GM03348 (cell line): Measurements from ENCODE around the gene OPN1LW.
"Not testable (repeated sequence)": the region's sequence is repeated elsewhere in the genome, so short reads cannot be mapped to it uniquely, and the experiment has no call there.

Experiments used
- DNase-seq: peaks from one replicate; pipeline ENCODE4 v3.0.0; 2012; ENCODE audit warnings: low spot score

OPN1LW gene

DNA sequence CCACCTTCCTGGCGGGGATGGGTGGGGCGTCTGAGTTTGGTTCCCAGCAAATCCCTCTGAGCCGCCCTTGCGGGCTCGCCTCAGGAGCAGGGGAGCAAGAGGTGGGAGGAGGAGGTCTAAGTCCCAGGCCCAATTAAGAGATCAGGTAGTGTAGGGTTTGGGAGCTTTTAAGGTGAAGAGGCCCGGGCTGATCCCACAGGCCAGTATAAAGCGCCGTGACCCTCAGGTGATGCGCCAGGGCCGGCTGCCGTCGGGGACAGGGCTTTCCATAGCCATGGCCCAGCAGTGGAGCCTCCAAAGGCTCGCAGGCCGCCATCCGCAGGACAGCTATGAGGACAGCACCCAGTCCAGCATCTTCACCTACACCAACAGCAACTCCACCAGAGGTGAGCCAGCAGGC, at the start of gene OPN1LW:
TSS of gene OPN1LW (plus strand) at position 234 of the 400 bp plus-strand sequence. CDS start at position 275, 41 bp downstream.
- DNase-seq, result not testable (repeated sequence)

DNA sequence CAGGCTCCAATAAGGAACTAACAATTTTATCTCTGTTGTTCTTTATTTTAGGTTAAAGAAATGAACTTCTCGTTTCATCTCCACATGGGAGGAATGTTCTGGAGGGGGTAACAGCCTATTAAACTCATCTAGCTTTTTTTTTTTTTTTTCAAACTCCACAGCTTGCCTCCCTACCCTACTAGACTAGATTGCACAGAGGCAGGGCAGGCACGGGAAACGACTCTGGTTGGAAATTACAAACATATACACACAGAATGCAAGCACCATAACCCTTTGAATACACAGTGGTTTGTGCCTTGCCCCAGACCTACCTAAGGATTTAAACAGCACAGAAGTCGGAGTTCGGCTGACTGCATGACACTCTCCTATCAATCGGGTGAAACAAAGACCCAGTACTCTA, 49.2 kb upstream of the OPN1LW start:
- no peak for DNase-seq

DNA sequence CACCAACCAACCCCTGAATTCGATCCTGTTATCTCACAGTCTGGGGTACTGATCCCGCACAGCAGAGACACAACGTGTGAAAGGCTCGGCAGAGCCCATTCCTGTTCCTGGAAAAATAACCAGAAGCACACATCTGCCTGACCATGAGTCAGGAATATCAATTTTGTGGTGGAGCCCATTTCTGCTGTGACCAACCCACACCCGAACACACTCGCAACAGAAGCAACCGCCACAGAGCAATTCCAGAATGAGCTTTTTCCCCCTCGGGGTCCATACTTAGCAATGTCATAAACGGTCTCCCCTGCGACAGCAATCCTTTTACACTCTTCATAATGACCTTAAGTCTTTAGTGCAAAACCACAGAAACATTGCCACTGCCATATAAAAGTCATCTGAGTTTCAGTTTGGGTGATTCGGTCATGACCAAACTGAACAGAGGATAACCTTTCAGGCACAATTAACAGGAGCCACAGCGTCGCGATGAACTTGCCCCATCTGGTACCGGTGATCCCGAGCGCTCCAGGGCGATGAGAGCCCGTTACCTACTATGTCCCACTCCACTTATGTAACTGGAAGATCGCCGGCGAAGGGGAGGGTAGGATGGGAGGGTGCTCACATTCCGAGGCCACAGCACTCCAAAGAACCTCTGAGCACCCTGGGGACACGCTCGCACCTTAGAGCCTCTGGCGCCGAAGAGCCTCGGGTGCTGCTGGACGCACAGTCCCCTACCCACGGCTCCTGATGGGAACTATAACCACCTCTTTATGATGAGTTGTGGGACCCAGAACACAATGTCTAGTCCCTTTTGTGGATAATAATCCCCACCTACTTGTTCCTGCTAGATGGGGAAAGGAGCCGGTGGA, 47.7 kb upstream of the OPN1LW start:
- peak; percentile 39 for DNase-seq

DNA sequence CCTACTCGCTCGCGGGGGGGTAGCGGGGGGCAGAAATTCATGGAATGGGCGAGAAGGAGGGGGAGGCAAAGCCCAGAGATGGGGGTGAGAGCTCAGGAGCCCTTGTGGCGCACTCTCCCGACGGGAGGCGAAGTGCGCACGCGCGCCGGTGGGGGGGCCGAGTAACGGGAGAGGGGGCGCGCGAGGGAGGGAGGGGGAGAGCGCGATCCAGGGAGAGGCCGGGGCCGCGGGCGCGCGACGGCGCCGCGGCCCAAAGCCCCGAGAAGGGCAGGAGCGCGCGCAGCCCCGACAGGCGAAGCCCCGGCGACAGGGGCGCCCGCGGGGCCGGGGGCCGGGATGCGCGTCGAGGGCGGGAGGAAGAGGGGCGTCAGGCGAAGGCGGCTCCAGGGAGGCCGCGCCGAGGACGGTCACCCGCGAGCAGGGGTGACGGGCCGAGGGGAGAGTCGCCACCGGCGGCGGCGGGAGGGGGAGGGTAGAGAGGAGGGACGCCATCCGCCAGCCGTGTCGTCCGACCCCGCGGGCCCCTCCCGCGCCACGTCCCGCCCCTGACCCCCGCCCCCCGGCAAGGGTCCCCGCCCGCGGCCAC, 46.9 kb upstream of the OPN1LW start:
- DNase-seq, result peak; percentile 94

DNA sequence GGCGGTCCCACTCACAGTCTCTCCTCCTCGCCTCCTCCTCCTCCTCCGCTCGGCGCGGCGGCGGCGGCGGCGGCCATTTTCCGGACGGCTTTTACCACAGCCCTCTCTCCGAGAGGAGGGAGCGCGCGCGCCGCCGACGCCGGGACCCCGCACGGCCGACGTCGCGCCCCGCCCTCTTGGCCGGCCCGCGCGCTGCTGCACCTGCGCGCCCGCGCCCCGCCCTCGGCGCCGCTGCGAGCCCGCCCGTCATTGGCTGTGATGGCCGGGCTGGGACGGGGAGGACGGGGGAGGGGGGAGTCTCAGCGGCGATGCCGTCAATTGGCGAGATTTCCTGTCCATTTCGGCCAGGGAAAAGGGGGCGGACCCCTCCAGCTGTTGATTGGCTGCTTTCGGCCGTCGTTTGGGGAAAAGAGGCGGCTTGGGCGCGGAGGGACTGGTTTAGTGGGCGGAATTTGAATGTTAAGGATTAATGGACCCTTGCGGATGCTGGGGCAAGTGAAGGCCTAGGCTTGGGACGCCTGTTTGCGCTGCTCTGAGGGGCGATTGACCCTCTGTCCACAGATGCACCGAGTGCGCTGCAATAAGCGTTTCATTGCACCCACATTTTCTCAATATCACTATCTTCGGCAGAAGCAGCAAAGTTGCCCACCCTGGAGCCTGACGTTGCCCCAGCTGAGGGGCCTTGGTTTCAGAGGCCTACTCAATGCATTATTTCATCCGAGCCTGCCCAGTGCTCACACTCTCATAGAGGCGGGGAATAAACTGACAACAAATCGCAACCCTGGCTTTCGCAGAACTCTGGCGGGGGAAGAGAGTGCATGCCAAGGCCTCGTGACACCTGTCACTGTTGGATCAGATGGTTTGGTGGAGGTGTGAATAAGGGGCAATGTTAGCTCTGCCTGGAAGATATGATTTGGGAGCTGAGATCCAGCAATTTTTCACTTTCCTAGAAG, 46.2 kb upstream of the OPN1LW start, which contains the start of gene MECP2:
TSS of gene MECP2 (minus strand) at position 129 of the 953 bp plus-strand sequence.
- peak; percentile 97 for DNase-seq

DNA sequence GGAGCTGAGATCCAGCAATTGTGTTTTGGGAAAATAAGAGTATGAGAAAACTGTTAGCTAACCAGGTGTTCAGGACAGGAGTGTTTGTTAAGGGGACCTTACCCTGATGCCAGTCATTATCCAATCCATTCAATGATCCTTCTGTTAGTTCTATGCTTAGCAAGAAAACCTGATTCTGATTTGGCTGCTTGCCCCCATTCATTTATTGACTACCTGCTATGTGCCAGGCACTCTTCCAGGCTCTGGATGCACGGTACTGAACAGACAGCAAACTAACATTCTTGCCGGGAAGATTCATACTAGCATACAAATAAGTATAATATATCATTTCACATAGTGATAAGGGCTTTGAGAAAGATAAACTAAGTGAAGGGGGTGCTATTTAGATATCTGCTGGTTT, 45.5 kb upstream of the OPN1LW start:
- no peak for DNase-seq

- no peak for DNase-seq
Observed at GRCh38 chrX:154113729-154114128, 30.3 kb upstream of the OPN1LW start.

- no peak for DNase-seq
Observed at GRCh38 chrX:154114652-154115051, 29.4 kb upstream of the OPN1LW start.

DNA sequence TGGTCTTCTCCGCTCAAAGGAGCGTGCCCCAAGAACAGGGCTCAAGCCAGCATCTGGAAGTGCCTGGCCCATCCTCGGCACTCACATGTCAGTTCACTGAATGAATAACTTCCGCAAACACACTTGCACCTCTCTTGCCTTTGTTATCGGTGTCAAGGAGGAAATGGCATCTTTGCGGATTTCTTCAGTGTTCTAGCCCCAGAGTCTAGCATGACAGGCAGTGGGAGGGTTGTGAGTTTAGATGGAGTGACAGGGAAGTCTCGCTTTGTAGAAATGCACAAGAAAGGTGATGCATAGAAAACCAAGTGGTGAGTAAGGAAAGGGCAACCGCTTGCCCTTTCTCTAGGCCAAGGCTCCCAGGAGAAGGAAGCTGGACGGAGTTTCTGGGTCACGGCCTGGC, 29.0 kb upstream of the OPN1LW start:
- DNase-seq, result no peak

- no peak for DNase-seq
Observed at GRCh38 chrX:154115750-154116149, 28.3 kb upstream of the OPN1LW start.

- no peak for DNase-seq
Observed at GRCh38 chrX:154116426-154117211, 27.4 kb upstream of the OPN1LW start.

DNA sequence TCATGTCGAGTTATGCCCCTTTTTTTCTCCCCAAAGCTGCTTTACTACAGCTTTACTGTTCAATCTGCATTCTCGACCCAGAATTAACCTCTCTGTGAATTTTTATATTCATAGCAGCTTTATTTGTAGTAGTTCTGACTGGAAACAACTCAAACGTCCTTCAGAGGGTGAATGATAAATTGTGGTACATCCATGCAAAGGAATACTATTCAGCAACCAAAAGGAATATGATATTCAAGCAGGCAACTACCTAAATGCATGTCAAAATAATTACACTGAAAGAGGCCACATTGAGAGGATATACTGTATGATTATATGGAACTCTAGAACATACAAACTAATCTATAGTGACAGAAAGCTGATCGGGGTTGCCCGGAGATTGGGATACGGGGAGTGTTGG, 26.5 kb upstream of the OPN1LW start:
- DNase-seq, result no peak

DNA sequence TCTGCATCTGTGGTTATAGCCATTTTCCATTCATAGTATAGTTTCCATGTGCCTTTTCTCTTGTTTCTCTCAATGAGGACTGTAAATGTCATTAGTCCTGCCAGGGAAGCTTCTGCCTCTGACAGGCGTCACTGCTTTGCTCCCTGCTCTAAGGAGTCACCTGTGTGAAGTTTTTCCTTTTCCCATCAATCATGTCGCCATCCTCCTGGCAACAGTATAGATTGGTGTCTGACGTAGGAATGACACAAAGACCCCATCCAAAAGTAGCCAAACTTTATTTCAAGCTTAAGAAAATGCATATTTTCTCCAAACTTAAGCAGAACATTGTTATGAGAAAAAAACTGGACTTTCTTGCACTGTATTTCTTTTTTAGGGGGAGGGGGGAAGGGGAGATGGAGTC, 23.5 kb upstream of the OPN1LW start:
- no peak for DNase-seq

- no peak for DNase-seq
Observed at GRCh38 chrX:154121207-154121606, 22.8 kb upstream of the OPN1LW start.

DNA sequence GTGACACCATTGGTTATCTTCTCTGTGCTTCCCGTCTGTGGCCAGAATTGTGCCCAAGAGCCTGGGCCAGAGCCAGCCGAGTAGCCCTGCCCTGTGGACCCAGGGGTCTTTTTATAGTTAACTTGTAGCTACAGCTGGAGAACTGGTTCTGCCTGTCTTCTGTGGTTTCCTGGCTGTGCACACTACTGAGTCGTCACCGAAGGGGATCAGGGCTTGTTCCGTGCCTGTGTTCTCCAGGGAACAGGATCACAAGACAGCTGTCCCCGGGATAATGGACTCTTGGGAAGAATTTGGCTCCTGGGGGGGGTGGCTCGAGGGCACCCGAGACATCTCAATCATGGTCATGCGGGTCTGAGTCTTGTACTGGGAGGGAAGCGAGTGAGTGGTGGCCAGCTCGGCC, 22.1 kb upstream of the OPN1LW start:
- DNase-seq, result no peak

DNA sequence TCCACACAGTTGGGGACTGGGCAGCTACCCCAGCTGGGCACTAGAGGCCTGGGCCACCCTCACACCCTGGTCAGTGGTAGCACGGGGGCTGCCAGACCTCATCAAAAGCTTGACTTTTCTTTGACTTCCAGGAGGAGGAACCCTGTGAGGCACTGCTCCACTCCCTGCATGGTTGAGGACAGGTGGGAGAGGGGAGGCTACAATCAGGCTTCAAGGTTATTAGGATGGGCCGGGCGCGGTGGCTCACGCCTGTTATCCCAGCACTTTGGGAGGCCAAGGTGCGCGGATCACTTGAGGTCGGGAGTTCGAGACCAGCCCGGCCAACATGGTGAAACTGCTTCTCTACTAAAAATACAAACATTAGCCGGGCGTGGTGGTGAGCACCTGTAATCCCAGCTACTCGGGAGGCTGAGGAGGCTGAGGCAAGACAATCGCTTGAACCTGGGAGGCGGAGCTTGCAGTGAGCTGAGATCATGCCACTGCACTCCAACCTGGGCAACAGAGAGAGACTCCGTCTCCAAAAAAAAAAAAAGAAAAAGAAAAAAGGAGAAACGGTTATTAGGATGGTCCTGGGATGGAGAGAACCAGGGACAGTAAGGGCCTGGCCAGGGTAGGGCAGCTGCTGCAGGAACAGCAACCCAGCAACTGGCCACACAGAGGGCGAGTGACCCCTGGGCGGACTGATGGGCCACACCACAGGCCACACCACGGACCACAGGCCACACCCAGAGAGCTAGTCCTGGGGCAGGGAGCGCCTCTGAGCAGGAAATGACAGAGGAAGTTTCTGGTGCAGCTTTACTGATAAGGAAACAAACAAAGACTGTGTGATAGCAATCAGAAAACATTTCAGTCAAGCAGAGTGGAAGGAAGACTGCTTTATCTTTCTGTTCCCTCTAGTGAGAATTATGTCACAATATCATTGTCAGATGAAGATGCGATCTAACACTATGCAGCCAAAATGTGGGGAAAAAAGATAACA, 20.5 kb upstream of the OPN1LW start:
- no peak for DNase-seq

GRCh38 chrX:154125391-154126040, 18.5 kb upstream of the OPN1LW start:
- DNase-seq, result no peak

GRCh38 chrX:154126101-154126500, 17.9 kb upstream of the OPN1LW start:
- no peak for DNase-seq

- DNase-seq, result no peak
Observed at GRCh38 chrX:154131955-154132354, 12.1 kb upstream of the OPN1LW start.

GRCh38 chrX:154132366-154132765, 11.7 kb upstream of the OPN1LW start:
- DNase-seq, result no peak
